Measurements from ENCODE around the gene TMBIM4. TPM values are rescaled to one million over a fixed set of nuclear protein-coding genes. Genes with fewer than 3 reads are reported as not detected.

Gene TMBIM4
- total RNA-seq, 2 donors from 2014 or later: 130 to 168 TPM

GRCh38 chr12:66165141-66165540 lies 4.7 kb downstream of the TMBIM4 start:
- Histone ChIP-seq H3K9ac (ENCODE audit: low read depth in 2 of 2, low read length in 2 of 2) (no peak overlapping the region), H3K27ac (no peak overlapping the region), H3K36me3 (no peaks in the 10 kb centered on the region), H3K9me3 (no peaks in the 10 kb centered on the region), H3K4me3 (no peak overlapping the region), H3K4me1 (no peaks in the 10 kb centered on the region), H3K27me3 (no peaks in the 10 kb centered on the region)
- intact Hi-C loops (cut with DNase I): loop anchor here (5.0 kb wide), 1 partner anchor 137 kb away; the partner anchor contains the start of gene HELB
- TF ChIP-seq CTCF (IDR thresholded peaks at IDR 0.05): no peak
- DNase-seq: no peak

DNA sequence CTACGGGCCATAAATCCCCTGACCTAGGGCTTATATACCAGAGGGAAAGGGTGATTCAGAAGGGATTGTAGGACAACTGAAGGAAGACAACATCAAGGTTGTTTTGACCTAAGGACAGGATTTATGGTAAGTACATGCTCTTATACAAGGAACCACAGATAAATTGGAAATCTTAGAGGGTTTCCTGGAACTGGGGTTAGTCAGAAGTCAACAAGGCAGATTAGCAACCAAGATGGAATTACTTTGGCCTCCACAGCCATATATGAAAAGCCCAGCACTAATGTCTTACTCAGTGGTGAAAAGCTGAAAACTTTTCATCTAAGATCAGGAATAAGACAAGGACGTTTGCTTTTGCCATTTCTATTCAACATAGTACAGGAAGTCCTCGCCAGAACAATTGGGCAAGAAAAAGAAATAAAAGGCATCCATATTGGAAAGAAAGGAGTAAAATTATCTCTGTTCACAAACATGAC lies 5.4 kb downstream of the TMBIM4 start:
- no peak overlapping the region for H3K4me3 ChIP-seq
- no peaks in the 10 kb centered on the region for H3K4me1 ChIP-seq
- intact Hi-C loops (cut with DNase I): no loop called here
- H3K27ac ChIP-seq: no peak overlapping the region
- no peaks in the 10 kb centered on the region for H3K9me3 ChIP-seq
- no peaks in the 10 kb centered on the region for H3K36me3 ChIP-seq
- no peak overlapping the region for H3K9ac ChIP-seq (ENCODE audit: low read depth in 2 of 2, low read length in 2 of 2)
- no peak for DNase-seq
- H3K27me3 ChIP-seq: no peaks in the 10 kb centered on the region
- TF ChIP-seq CTCF (IDR thresholded peaks at IDR 0.05): no peak

GRCh38 chr12:66163289-66163688 lies 6.5 kb downstream of the TMBIM4 start:
- Histone ChIP-seq H3K27ac (no peak overlapping the region), H3K4me3 (no peak overlapping the region), H3K27me3 (no peaks in the 10 kb centered on the region), H3K9ac (ENCODE audit: low read depth in 2 of 2, low read length in 2 of 2) (no peak overlapping the region), H3K4me1 (no peaks in the 10 kb centered on the region), H3K9me3 (no peaks in the 10 kb centered on the region), H3K36me3 (no peaks in the 10 kb centered on the region)
- intact Hi-C loops (cut with DNase I): no loop called here
- no peak for DNase-seq
- TF ChIP-seq CTCF (IDR thresholded peaks at IDR 0.05): no peak

DNA sequence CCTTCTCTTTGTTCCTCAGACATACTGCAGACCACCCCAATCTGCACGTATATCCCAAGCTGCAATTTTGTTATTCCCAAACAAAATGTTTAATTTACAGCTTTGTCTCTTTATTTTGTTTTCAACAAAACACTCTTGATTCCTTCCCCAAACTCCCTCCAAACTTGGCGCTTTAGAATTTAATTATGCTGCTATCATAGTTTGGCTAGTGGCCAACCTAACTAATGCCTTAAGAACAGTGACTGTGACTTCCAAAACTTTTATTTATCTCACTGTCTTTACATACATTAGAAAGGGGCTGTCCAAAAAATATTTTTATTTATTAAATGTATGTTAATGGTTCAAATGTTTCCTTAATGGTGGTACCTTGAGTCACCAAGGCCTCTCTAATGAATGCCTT lies 7.1 kb downstream of the TMBIM4 start:
- Histone ChIP-seq H3K4me3 (no peak overlapping the region), H3K9me3 (no peaks in the 10 kb centered on the region), H3K9ac (ENCODE audit: low read depth in 2 of 2, low read length in 2 of 2) (no peak overlapping the region), H3K4me1 (no peaks in the 10 kb centered on the region), H3K27ac (no peak overlapping the region), H3K27me3 (no peaks in the 10 kb centered on the region), H3K36me3 (no peaks in the 10 kb centered on the region)
- no peak for TF ChIP-seq CTCF (IDR thresholded peaks at IDR 0.05)
- DNase-seq: no peak
- intact Hi-C loops (cut with DNase I): no loop called here

DNA sequence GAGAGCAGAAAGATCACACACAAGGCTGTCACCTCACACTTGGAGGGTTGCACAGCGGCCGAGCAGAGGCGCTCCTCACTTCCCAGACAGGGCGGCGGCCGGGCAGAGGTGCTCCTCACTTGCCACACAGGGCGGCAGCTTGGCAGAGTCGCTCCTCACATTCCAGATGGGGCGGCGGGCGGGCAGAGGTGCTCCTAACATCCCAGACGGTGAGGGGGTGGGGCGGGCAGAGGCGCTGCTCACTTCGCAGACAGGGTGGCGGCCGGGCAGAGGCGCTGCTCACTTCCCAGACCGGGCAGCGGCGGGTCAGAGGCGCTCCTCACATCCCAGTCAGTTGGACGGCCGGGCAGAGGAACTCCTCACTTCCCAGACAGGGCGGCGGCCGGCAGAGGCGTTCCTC lies 9.1 kb downstream of the TMBIM4 start:
- intact Hi-C loops (cut with DNase I): no loop called here
- Histone ChIP-seq H3K4me1 (no peaks in the 10 kb centered on the region), H3K4me3 (no peak overlapping the region), H3K9me3 (no peaks in the 10 kb centered on the region), H3K9ac (ENCODE audit: low read depth in 2 of 2, low read length in 2 of 2) (no peak overlapping the region), H3K36me3 (no peaks in the 10 kb centered on the region), H3K27me3 (no peaks in the 10 kb centered on the region), H3K27ac (no peak overlapping the region)
- no peak for DNase-seq
- TF ChIP-seq CTCF (IDR thresholded peaks at IDR 0.05): no peak

DNA sequence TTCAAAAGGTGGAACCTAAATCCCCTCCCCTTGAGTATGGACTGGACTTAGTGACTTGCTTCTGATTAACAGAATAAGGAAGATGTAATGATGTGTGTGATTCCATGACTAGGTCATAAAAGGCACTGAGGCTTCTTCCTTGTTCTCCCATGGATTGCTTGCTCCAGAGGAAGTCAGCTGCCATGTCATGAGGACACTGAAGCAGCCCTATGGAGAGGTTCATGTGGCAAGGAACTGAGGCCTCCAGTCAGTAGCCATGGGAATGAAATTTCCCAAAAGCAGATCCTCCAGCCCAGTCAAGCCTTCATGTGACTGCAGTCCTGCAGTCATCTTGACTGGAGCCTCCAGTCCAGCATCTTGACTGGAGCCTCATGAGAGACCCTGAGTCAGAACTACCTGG lies 10.7 kb downstream of the TMBIM4 start:
- Histone ChIP-seq H3K27me3 (no peaks in the 10 kb centered on the region), H3K9me3 (no peaks in the 10 kb centered on the region), H3K36me3 (no peaks in the 10 kb centered on the region), H3K9ac (ENCODE audit: low read depth in 2 of 2, low read length in 2 of 2) (no peak overlapping the region), H3K4me1 (no peaks in the 10 kb centered on the region), H3K4me3 (no peak overlapping the region), H3K27ac (peak overlapping the region; percentile 66)
- no peak for TF ChIP-seq CTCF (IDR thresholded peaks at IDR 0.05)
- intact Hi-C loops (cut with DNase I): no loop called here
- DNase-seq: no peak

Measured in colonic mucosa (tissue), 4 donors.